PC-3 (cell line): ENCODE measurements around the gene IL21R. TPM values are rescaled to one million over a fixed set of nuclear protein-coding genes. Genes with fewer than 3 reads are reported as not detected.
"Not testable (repeated sequence)": the region's sequence is repeated elsewhere in the genome, so short reads cannot be mapped to it uniquely, and the experiment has no call there.

Experiments used
- ATAC-seq: fragments of 200-7000 bp; cut with Tn5 transposase; 2 replicates; pipeline ENCODE4 v1.9.1; 2020; ENCODE audit warnings: mild to moderate bottlenecking, moderate library complexity
- BruUV-seq: library from RNA; stranded (reverse); fragments of 400-500 nt; replicated peaks from 2 replicates; lab custom pipeline; 2021; lab: Mats Ljungman, UMichigan
- CTCF ChIA-PET: fragments of 300-600 bp; sonication (Branson Sonifier 250); formaldehyde crosslinking; loops from one replicate; lab custom pipeline; 2022; ENCODE audit warnings: antibody characterized with exemption; lab: Charles Lee
- POLR2A ChIA-PET: fragments of 300-600 bp; sonication (Branson Sonifier 250); formaldehyde crosslinking; loops from one replicate; lab custom pipeline; 2022; ENCODE audit warnings: antibody characterized with exemption; ENCODE audit not compliant: unreplicated experiment; lab: Charles Lee
- DNase-seq: peaks from one replicate; pipeline ENCODE4 v3.0.0-alpha.2; 2015
- H2AFZ ChIP-seq: fragments of 300-600 bp; sonication (generic); 2 replicates; pipeline ENCODE4 v1.6.0; 2016; ENCODE audit warnings: antibody characterized with exemption, low read length
- H3F3A ChIP-seq: fragments of 300-600 bp; sonication (generic); one replicate; pipeline ENCODE4 v1.6.0; 2017; ENCODE audit warnings: antibody characterized with exemption, low read length, control low read depth, mild to moderate bottlenecking; ENCODE audit not compliant: unreplicated experiment
- H3K27ac ChIP-seq: fragments of 300-600 bp; sonication (generic); 2 replicates; pipeline ENCODE4 v1.5.1; 2016; ENCODE audit warnings: mild to moderate bottlenecking, low read length
- H3K27me3 ChIP-seq: fragments of 300-600 bp; sonication (generic); 2 replicates; pipeline ENCODE4 v1.6.1; 2016; ENCODE audit warnings: low read length, mixed read lengths
- H3K36me3 ChIP-seq: fragments of 300-600 bp; sonication (generic); 2 replicates; pipeline ENCODE4 v1.6.1; 2016; ENCODE audit warnings: low read depth, mixed run types, low read length, mixed read lengths
- H3K4me1 ChIP-seq: fragments of 300-600 bp; sonication (generic); 2 replicates; pipeline ENCODE4 v1.5.1; 2016; ENCODE audit warnings: low read length; ENCODE audit not compliant: insufficient read depth
- H3K4me2 ChIP-seq: fragments of 300-600 bp; sonication (generic); 2 replicates; pipeline ENCODE4 v1.6.0; 2016; ENCODE audit warnings: low read length
- H3K4me3 ChIP-seq: fragments of 300-600 bp; sonication (generic); 2 replicates; pipeline ENCODE4 v1.5.1; 2016; ENCODE audit warnings: mild to moderate bottlenecking, low read length, mixed read lengths
- H3K79me2 ChIP-seq: fragments of 300-600 bp; sonication (generic); 2 replicates; pipeline ENCODE4 v1.6.1; 2017; ENCODE audit warnings: low read length, mixed read lengths
- H3K9ac ChIP-seq: fragments of 300-600 bp; sonication (generic); 2 replicates; pipeline ENCODE4 v1.6.0; 2016; ENCODE audit warnings: mild to moderate bottlenecking, low read length
- H3K9me2 ChIP-seq: fragments of 300-600 bp; sonication (generic); replicated peaks from 2 replicates; pipeline ENCODE4 v1.6.1; 2016; ENCODE audit warnings: mixed run types, low read length, mixed read lengths
- H3K9me3 ChIP-seq: fragments of 300-600 bp; sonication (generic); 2 replicates; pipeline ENCODE4 v1.6.1; 2016; ENCODE audit warnings: low read length, mixed read lengths
- H4K20me1 ChIP-seq: fragments of 300-600 bp; sonication (generic); 2 replicates; pipeline ENCODE4 v1.6.1; 2016; ENCODE audit warnings: low read length, mixed read lengths
- CTCF ChIP-seq: fragments of 300-600 bp; sonication (generic); conservative IDR thresholded peaks from 2 replicates; pipeline ENCODE4 v1.5.1; 2017; ENCODE audit warnings: antibody characterized with exemption, low read depth, mild to moderate bottlenecking, low read length
- EZH2 ChIP-seq: fragments of 300-600 bp; sonication (generic); IDR thresholded peaks from one replicate; pipeline ENCODE4 v1.6.1; 2017; ENCODE audit warnings: antibody characterized with exemption, mild to moderate bottlenecking, low read length; ENCODE audit not compliant: unreplicated experiment
- EZH2phosphoT487 ChIP-seq: fragments of 300-600 bp; sonication (generic); IDR thresholded peaks from 2 replicates; pipeline ENCODE4 v1.6.1; 2018; ENCODE audit warnings: mild to moderate bottlenecking, antibody characterized with exemption, low read length, borderline replicate concordance
- intact Hi-C: fragments of 100-400 bp; cut with micrococcal nuclease; formaldehyde crosslinking; loops from 2 replicates; pipeline ENCODE4 v1.9.0; 2023
- total RNA-seq: library from RNA; depleted of rRNA; stranded (reverse); fragments of >200 nt; gene quantifications from 2 replicates; pipeline ENCODE4 v1.2.3, GENCODE V29; 2014

IL21R gene
- total RNA-seq, 1 experiment from 2014 or later: 0.55 TPM

DNA sequence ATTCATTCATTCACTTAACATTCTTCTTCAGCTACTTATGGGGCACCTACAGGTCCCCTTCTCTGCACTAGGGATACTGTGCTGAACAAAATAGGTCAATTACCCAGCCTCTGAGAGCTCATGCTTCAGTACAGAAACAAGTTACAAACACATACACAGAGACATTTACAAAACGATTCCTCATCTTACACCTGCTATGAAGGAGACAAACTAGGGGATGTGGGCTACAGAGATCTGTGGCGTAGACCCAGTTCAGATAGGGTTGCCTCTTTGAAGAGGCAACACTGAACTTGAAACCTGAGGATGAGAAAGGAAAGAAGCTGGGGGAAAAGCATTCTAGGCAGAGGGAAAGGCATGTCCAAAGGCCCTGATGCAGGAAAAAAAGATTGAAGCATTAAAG, 5.2 kb downstream of the IL21R start:
- Histone ChIP-seq H3F3A (no peaks in the 10 kb centered on the region), H3K36me3 (no peaks in the 10 kb centered on the region), H3K9ac (no peak overlapping the region), H3K9me3 (no peaks in the 10 kb centered on the region), H3K9me2 (no peaks in the 10 kb centered on the region), H3K4me1 (no peaks in the 10 kb centered on the region), H3K4me2 (no peak overlapping the region), H3K27ac (no peak overlapping the region), H3K4me3 (no peak overlapping the region), H4K20me1 (no peaks in the 10 kb centered on the region), H2AFZ (no peak overlapping the region), H3K27me3 (no peaks in the 10 kb centered on the region), H3K79me2 (no peaks in the 10 kb centered on the region)
- no TSS peak for BruUV-seq
- DNase-seq (no peak), ATAC-seq (no peak)
- ChIA-PET CTCF (no interaction called here), POLR2A (no interaction called here)
- TF ChIP-seq EZH2phosphoT487: no peak
- no peak for TF ChIP-seq CTCF
- no peak for TF ChIP-seq EZH2
- intact Hi-C loops: no loop called here

DNA sequence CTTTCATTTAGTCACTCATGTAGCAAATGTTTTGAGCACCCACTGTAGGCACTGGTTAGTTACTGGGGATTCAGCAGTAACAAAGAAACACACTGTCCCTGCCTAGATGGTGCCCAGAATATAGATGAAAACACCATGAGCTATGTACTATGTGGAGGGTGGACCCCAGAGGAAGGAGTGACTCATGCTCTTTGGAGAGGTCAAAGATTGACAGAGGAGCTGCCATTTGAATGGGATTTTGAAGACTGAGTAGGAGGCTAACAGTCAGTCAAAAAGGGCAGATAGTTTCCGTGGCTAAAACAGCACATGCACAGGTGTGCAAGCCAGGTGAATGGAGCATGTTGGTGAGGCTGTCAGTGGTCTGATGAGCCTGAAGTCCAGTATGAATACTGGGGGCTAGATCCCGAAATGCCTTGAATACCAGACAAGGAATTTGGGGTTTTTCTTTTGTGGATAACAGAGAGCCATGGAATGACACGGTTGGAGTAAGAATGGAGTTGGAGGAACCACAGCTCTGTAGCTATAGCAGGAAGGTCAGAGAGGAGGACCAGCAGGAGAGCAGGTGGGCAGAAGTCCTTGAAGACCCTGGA, 6.1 kb downstream of the IL21R start:
- H3K9ac ChIP-seq: no peak overlapping the region
- H3F3A ChIP-seq: no peaks in the 10 kb centered on the region
- ATAC-seq (no peak), DNase-seq (no peak)
- no TSS peak for BruUV-seq
- no peaks in the 10 kb centered on the region for H3K9me2 ChIP-seq
- H3K9me3 ChIP-seq: no peaks in the 10 kb centered on the region
- no peaks in the 10 kb centered on the region for H3K79me2 ChIP-seq
- no peaks in the 10 kb centered on the region for H4K20me1 ChIP-seq
- CTCF ChIA-PET: no interaction called here
- H3K4me1 ChIP-seq: no peaks in the 10 kb centered on the region
- H3K4me3 ChIP-seq: no peak overlapping the region
- POLR2A ChIA-PET: no interaction called here
- H3K27ac ChIP-seq: no peak overlapping the region
- no peaks in the 10 kb centered on the region for H3K36me3 ChIP-seq
- TF ChIP-seq CTCF: no peak
- no peak for TF ChIP-seq EZH2
- TF ChIP-seq EZH2phosphoT487: no peak
- H2AFZ ChIP-seq: no peak overlapping the region
- intact Hi-C loops: no loop called here
- no peak overlapping the region for H3K4me2 ChIP-seq
- H3K27me3 ChIP-seq: no peaks in the 10 kb centered on the region

GRCh38 chr16:27408602-27409031, 6.6 kb downstream of the IL21R start:
- Histone ChIP-seq H3K9me3 (no peaks in the 10 kb centered on the region), H3K36me3 (no peaks in the 10 kb centered on the region), H4K20me1 (no peaks in the 10 kb centered on the region), H3K27me3 (no peaks in the 10 kb centered on the region), H3K27ac (no peak overlapping the region), H3F3A (no peaks in the 10 kb centered on the region), H2AFZ (no peak overlapping the region), H3K79me2 (no peaks in the 10 kb centered on the region), H3K4me3 (no peak overlapping the region), H3K4me1 (no peaks in the 10 kb centered on the region), H3K9me2 (no peaks in the 10 kb centered on the region), H3K9ac (no peak overlapping the region), H3K4me2 (no peak overlapping the region)
- ChIA-PET POLR2A (no interaction called here), CTCF (no interaction called here)
- no peak for TF ChIP-seq CTCF
- no peak for TF ChIP-seq EZH2phosphoT487
- no peak for TF ChIP-seq EZH2
- no TSS peak for BruUV-seq
- intact Hi-C loops: no loop called here
- DNase-seq: no peak
- no peak for ATAC-seq

- H3K4me1 ChIP-seq, CTCF ChIA-PET, H3K9me3 ChIP-seq, H3K27me3 ChIP-seq, H3K9me2 ChIP-seq, ATAC-seq, H2AFZ ChIP-seq, H3K9ac ChIP-seq, H3K79me2 ChIP-seq, H3K4me2 ChIP-seq, H3K27ac ChIP-seq, H3K36me3 ChIP-seq, intact Hi-C loops, H4K20me1 ChIP-seq, BruUV-seq, H3F3A ChIP-seq, H3K4me3 ChIP-seq, POLR2A ChIA-PET, DNase-seq: not testable (repeated sequence)
Measured at GRCh38 chr16:27409958-27410357, 8.0 kb downstream of the IL21R start.
